Prostate gland (tissue), 2 donors: ENCODE data around the gene BAG2. TPM values are rescaled to one million over a fixed set of nuclear protein-coding genes. Genes with fewer than 3 reads are reported as not detected.

Experiments used
- DNase-seq: peaks from one replicate; pipeline ENCODE4 v3.0.0-alpha.2; 2019; ENCODE audit warnings: low spot score
- H3K27ac ChIP-seq, 2 donors: fragments of 200-600 bp; sonication (generic); 2 replicates each; pipeline ENCODE4 v1.5.1; 2017 to 2019
- H3K27me3 ChIP-seq: fragments of 200-600 bp; sonication (generic); replicated peaks from 2 replicates; pipeline ENCODE4 v1.5.1; 2019; ENCODE audit not compliant: insufficient read depth
- H3K36me3 ChIP-seq, 2 donors: fragments of 200-600 bp; sonication (generic); 1 replicate in 1 of 2; 2 replicates in 1 of 2; pipeline versions ENCODE4 v1.5.1 to v1.8.1; 2017 to 2019
- H3K4me1 ChIP-seq: fragments of 200-600 bp; sonication (generic); replicated peaks from 2 replicates; pipeline ENCODE4 v1.5.1; 2019
- H3K4me3 ChIP-seq, 2 donors: fragments of 200-600 bp; sonication (generic); 2 replicates each; pipeline ENCODE4 v1.5.1; 2017 to 2019
- H3K9me3 ChIP-seq: fragments of 200-600 bp; sonication (generic); 2 replicates; pipeline ENCODE4 v1.5.1; 2017
- CTCF ChIP-seq, 4 experiments: fragments of 200-600 bp in 2 of 4; fragments of 450-650 bp in 2 of 4; sonication (generic) in 2 of 4; IDR thresholded peaks; 1 replicate in 3 of 4; 2 replicates in 1 of 4; pipeline ENCODE4 v1.5.1; 2016 to 2019; ENCODE audit warnings: antibody characterized with exemption in 4 of 4, mild to moderate bottlenecking in 2 of 4, moderate library complexity in 2 of 4
- POLR2A ChIP-seq: fragments of 450-650 bp; IDR thresholded peaks from one replicate; pipeline ENCODE4 v1.6.1; 2016; ENCODE audit warnings: antibody characterized with exemption, mild to moderate bottlenecking
- POLR2AphosphoS5 ChIP-seq: sonication (generic); formaldehyde crosslinking; IDR thresholded peaks from one replicate; pipeline ENCODE4 v1.6.1; 2017; ENCODE audit warnings: antibody characterized with exemption
- WGBS: methylation state at CpG from one replicate; pipeline ENCODE4 v1.1.5; 2018; 5-methylcytosine and 5-hydroxymethylcytosine counted together
- intact Hi-C: fragments of 100-400 bp; cut with DNase I; formaldehyde crosslinking; loops from one replicate; pipeline ENCODE4 v1.14.2; 2022
- total RNA-seq, 2 donors: library from RNA; depleted of rRNA; stranded (reverse); fragments of >200 nt; gene quantifications; one replicate each; pipeline ENCODE4 v1.1.0, GENCODE V29; 2016

Gene BAG2
- total RNA-seq, 2 donors from 2014 or later, result 5.4 to 6.8 TPM

GRCh38 chr6:57220083-57220703 is 48.1 kb downstream of the BAG2 start:
- no peaks in the 10 kb centered on the region for H3K27me3 ChIP-seq
- TF ChIP-seq POLR2AphosphoS5 (no peak), POLR2A (no peak), CTCF (IDR thresholded peaks at IDR 0.05) (no peak)
- no peaks in the 10 kb centered on the region for H3K36me3 ChIP-seq
- H3K4me1 ChIP-seq, result no peaks in the 10 kb centered on the region
- intact Hi-C loops, result loop anchor here (5.0 kb wide), 2 partner anchors 38 to 42 kb away; no protein-coding TSS in a partner anchor
- no peak for DNase-seq
- H3K9me3 ChIP-seq, result no peaks in the 10 kb centered on the region
- no peak overlapping the region for H3K27ac ChIP-seq
- H3K4me3 ChIP-seq, result no peak overlapping the region
- 85% methylated on average over 2 of the region's 2 CpGs for WGBS

GRCh38 chr6:57221191-57221935 is 49.2 kb downstream of the BAG2 start:
- peak; percentile 34 for DNase-seq
- Histone ChIP-seq H3K4me1 (no peaks in the 10 kb centered on the region), H3K9me3 (no peaks in the 10 kb centered on the region), H3K27me3 (no peaks in the 10 kb centered on the region), H3K36me3 (no peaks in the 10 kb centered on the region), H3K27ac (peak overlapping the region; percentile 89 to 93), H3K4me3 (peak overlapping the region; percentile 92 to 99)
- intact Hi-C loops, result loop anchor here (5.0 kb wide), 2 partner anchors 39 to 41 kb away; no protein-coding TSS in a partner anchor
- TF ChIP-seq CTCF (IDR thresholded peaks at IDR 0.05), result peak in 2 of 4 experiments; percentile 50 to 64
- TF ChIP-seq POLR2A, result no peak
- TF ChIP-seq POLR2AphosphoS5, result peak; percentile 6
- WGBS, result under 1% methylated on average over 24 of the region's 38 CpGs

GRCh38 chr6:57221936-57222742 is 50.0 kb downstream of the BAG2 start, which contains the start of gene RAB23:
Gene RAB23, minus strand, starts transcription at chr6:57222307. Its CDS starts 11,927 bp downstream, at chr6:57210380.
- intact Hi-C loops, result loop anchor here (5.0 kb wide), 2 partner anchors 40 kb away; no protein-coding TSS in a partner anchor
- WGBS, result under 1% methylated on average over 42 of the region's 69 CpGs

GRCh38 chr6:57222743-57223077 is 50.6 kb downstream of the BAG2 start:
- Histone ChIP-seq H3K27ac (peak overlapping the region; percentile 89 to 93), H3K4me1 (no peaks in the 10 kb centered on the region), H3K4me3 (peak overlapping the region; percentile 92 to 99), H3K9me3 (no peaks in the 10 kb centered on the region), H3K36me3 (no peaks in the 10 kb centered on the region), H3K27me3 (no peaks in the 10 kb centered on the region)
- intact Hi-C loops, result loop anchor here (5.0 kb wide), 2 partner anchors 40 kb away; no protein-coding TSS in a partner anchor
- DNase-seq, result no peak
- 16% methylated on average over 5 of the region's 5 CpGs for WGBS
- TF ChIP-seq POLR2AphosphoS5, result no peak
- no peak for TF ChIP-seq CTCF (IDR thresholded peaks at IDR 0.05)
- no peak for TF ChIP-seq POLR2A

More at GRCh38 chr6:57221936-57222742, 50.0 kb downstream of the BAG2 start, which contains the start of gene RAB23:
- no peaks in the 10 kb centered on the region for H3K27me3 ChIP-seq
- no peaks in the 10 kb centered on the region for H3K4me1 ChIP-seq
- no peaks in the 10 kb centered on the region for H3K9me3 ChIP-seq
- H3K4me3 ChIP-seq, result peak within 1 kb of the TSS; percentile 92 to 99
- DNase-seq, result peak; percentile 80
- H3K27ac ChIP-seq, result peak within 1 kb of the TSS; percentile 89 to 93
- TF ChIP-seq POLR2A, result peak; percentile 80
- TF ChIP-seq POLR2AphosphoS5, result peak; percentile 88
- no peak for TF ChIP-seq CTCF (IDR thresholded peaks at IDR 0.05)
- no peaks in the 10 kb centered on the region for H3K36me3 ChIP-seq
